Skeletal muscle satellite cell (primary cell): ENCODE results near the gene TOP2A.
"Not testable (repeated sequence)": the region's sequence is repeated elsewhere in the genome, so short reads cannot be mapped to it uniquely, and the experiment has no call there.

Experiments used
- H3K27me3 ChIP-seq: 2 replicates; pipeline ENCODE4 v1.7.0; 2013; ENCODE audit warnings: low read length; ENCODE audit not compliant: control insufficient read depth, insufficient read depth
- H3K36me3 ChIP-seq: 2 replicates; pipeline ENCODE4 v1.7.0; 2013; ENCODE audit warnings: mild to moderate bottlenecking, control low read depth, low read length; ENCODE audit not compliant: insufficient read depth
- H3K4me1 ChIP-seq: 2 replicates; pipeline ENCODE4 v1.7.0; 2013; ENCODE audit warnings: low read length; ENCODE audit not compliant: control insufficient read depth, insufficient read depth
- H3K4me2 ChIP-seq: 2 replicates; pipeline ENCODE4 v1.7.0; 2013; ENCODE audit warnings: mild to moderate bottlenecking, low read length
- H3K4me3 ChIP-seq: 2 replicates; pipeline ENCODE4 v1.7.0; 2013; ENCODE audit warnings: low read length
- H3K9ac ChIP-seq: 2 replicates; pipeline ENCODE4 v1.7.0; 2013; ENCODE audit warnings: mild to moderate bottlenecking, low read depth, low read length, moderate library complexity
- H3K9me3 ChIP-seq: replicated peaks from 2 replicates; pipeline ENCODE4 v1.7.0; 2013; ENCODE audit warnings: mild to moderate bottlenecking, control low read depth, low read length

TOP2A gene

GRCh38 chr17:40369923-40370322 is 47.8 kb downstream of the TOP2A start:
- Histone ChIP-seq H3K27me3 (no peaks in the 10 kb centered on the region), H3K9ac (no peak overlapping the region), H3K9me3 (no peaks in the 10 kb centered on the region), H3K4me2 (no peak overlapping the region), H3K4me1 (no peaks in the 10 kb centered on the region), H3K4me3 (no peak overlapping the region), H3K36me3 (no peaks in the 10 kb centered on the region)

GRCh38 chr17:40367728-40368127 is 50.0 kb downstream of the TOP2A start:
- not testable (repeated sequence) for H3K27me3 ChIP-seq, H3K4me2 ChIP-seq, H3K9ac ChIP-seq, H3K4me3 ChIP-seq, H3K36me3 ChIP-seq, H3K9me3 ChIP-seq
- peaks cover 11% of the 10 kb centered on the region for H3K4me1 ChIP-seq

- Histone ChIP-seq H3K36me3 (no peaks in the 10 kb centered on the region), H3K4me3 (no peak overlapping the region), H3K4me2 (no peak overlapping the region), H3K9me3 (no peaks in the 10 kb centered on the region), H3K27me3 (no peaks in the 10 kb centered on the region), H3K9ac (no peak overlapping the region), H3K4me1 (peaks cover 11% of the 10 kb centered on the region)
Measured at GRCh38 chr17:40366861-40367518, 50.7 kb downstream of the TOP2A start.

- H3K9me3 ChIP-seq: no peaks in the 10 kb centered on the region
- H3K4me1 ChIP-seq: peaks cover 11% of the 10 kb centered on the region
- no peaks in the 10 kb centered on the region for H3K27me3 ChIP-seq
- no peak overlapping the region for H3K4me3 ChIP-seq
- H3K9ac ChIP-seq: no peak overlapping the region
- no peaks in the 10 kb centered on the region for H3K36me3 ChIP-seq
- H3K4me2 ChIP-seq: no peak overlapping the region
Measured at GRCh38 chr17:40366076-40366860, 51.4 kb downstream of the TOP2A start.

- Histone ChIP-seq H3K4me1 (peaks cover 11% of the 10 kb centered on the region), H3K9me3 (no peaks in the 10 kb centered on the region), H3K36me3 (no peaks in the 10 kb centered on the region), H3K4me3 (no peak overlapping the region), H3K4me2 (no peak overlapping the region), H3K9ac (no peak overlapping the region), H3K27me3 (no peaks in the 10 kb centered on the region)
Measured at GRCh38 chr17:40364906-40365305, 52.8 kb downstream of the TOP2A start.

- Histone ChIP-seq H3K9me3 (no peaks in the 10 kb centered on the region), H3K4me1 (peaks cover 11% of the 10 kb centered on the region), H3K9ac (peak within 1 kb of the TSS; percentile 63), H3K27me3 (no peaks in the 10 kb centered on the region), H3K4me2 (peak within 1 kb of the TSS; percentile 100), H3K36me3 (no peaks in the 10 kb centered on the region), H3K4me3 (peak within 1 kb of the TSS; percentile 82)
Measured at GRCh38 chr17:40364121-40364861, 53.4 kb downstream of the TOP2A start, which contains the start of gene GJD3. Gene GJD3 (minus strand): TSS chr17:40364737. CDS start chr17:40363815, 922 bp downstream.

GRCh38 chr17:40363111-40363827 is 54.4 kb downstream of the TOP2A start:
- Histone ChIP-seq H3K9ac (peak overlapping the region; percentile 63), H3K27me3 (no peaks in the 10 kb centered on the region), H3K36me3 (no peaks in the 10 kb centered on the region), H3K4me3 (peak overlapping the region; percentile 82), H3K4me1 (peaks cover 15% of the 10 kb centered on the region), H3K4me2 (peak overlapping the region; percentile 100), H3K9me3 (no peaks in the 10 kb centered on the region)

- H3K36me3 ChIP-seq: no peaks in the 10 kb centered on the region
- no peaks in the 10 kb centered on the region for H3K27me3 ChIP-seq
- H3K4me2 ChIP-seq: peak overlapping the region; percentile 100
- H3K9ac ChIP-seq: peak overlapping the region; percentile 63
- H3K4me3 ChIP-seq: peak overlapping the region; percentile 82
- H3K4me1 ChIP-seq: peaks cover 18% of the 10 kb centered on the region
- H3K9me3 ChIP-seq: no peaks in the 10 kb centered on the region
Measured at GRCh38 chr17:40362696-40363110, 55.0 kb downstream of the TOP2A start.

- H3K9ac ChIP-seq: peak overlapping the region; percentile 63
- peaks cover 19% of the 10 kb centered on the region for H3K4me1 ChIP-seq
- no peaks in the 10 kb centered on the region for H3K36me3 ChIP-seq
- H3K27me3 ChIP-seq: no peaks in the 10 kb centered on the region
- H3K9me3 ChIP-seq: no peaks in the 10 kb centered on the region
- peak overlapping the region; percentile 82 for H3K4me3 ChIP-seq
- peak overlapping the region; percentile 100 for H3K4me2 ChIP-seq
Measured at GRCh38 chr17:40361925-40362695, 55.6 kb downstream of the TOP2A start.

- H3K4me3 ChIP-seq: no peak overlapping the region
- H3K9me3 ChIP-seq: no peaks in the 10 kb centered on the region
- no peaks in the 10 kb centered on the region for H3K27me3 ChIP-seq
- no peak overlapping the region for H3K9ac ChIP-seq
- H3K4me1 ChIP-seq: peaks cover 19% of the 10 kb centered on the region
- peaks cover 2% of the 10 kb centered on the region for H3K36me3 ChIP-seq
- no peak overlapping the region for H3K4me2 ChIP-seq
Measured at GRCh38 chr17:40361063-40361924, 56.4 kb downstream of the TOP2A start.
